SK-N-SH (cell line): ENCODE data around the gene TCP11L1. TPM values are rescaled to one million over a fixed set of nuclear protein-coding genes. Genes with fewer than 3 reads are reported as not detected.
A peak's percentile ranks its signal among the peaks of the same experiment; 100 is the strongest.

ENCODE experiments used
- CTCF ChIA-PET: fragments of 300-600, 350-600 bp; formaldehyde crosslinking; extraction: SDS; loops from one replicate; lab custom pipeline; 2021; lab: Yijun Ruan, JAX
- POLR2A ChIA-PET: fragments of 350-600 bp; sonication (Branson Sonifier 250); formaldehyde crosslinking; extraction: SDS; loops from one replicate; lab custom pipeline; 2020; ENCODE audit warnings: antibody characterized with exemption, inconsistent platforms; lab: Yijun Ruan, JAX
- DNase-seq: peaks from one replicate; pipeline ENCODE4 v3.0.0; 2012
- H2AFZ ChIP-seq: fragments of 200-600 bp; sonication (generic); 2 replicates; pipeline ENCODE4 v1.8.1; 2016; ENCODE audit warnings: antibody characterized with exemption, mild to moderate bottlenecking, low read depth
- H3F3A ChIP-seq: fragments of 200-600 bp; sonication (generic); replicated peaks from 2 replicates; pipeline ENCODE3; 2016; ENCODE audit warnings: antibody characterized with exemption, mild to moderate bottlenecking; ENCODE audit not compliant: insufficient read depth
- H3K27ac ChIP-seq, 2 experiments: fragments of 200-500 bp in 1 of 2; fragments of 200-600 bp in 1 of 2; sonication (Bioruptor generic) in 1 of 2; sonication (generic), shearing (Covaris generic) in 1 of 2; 2 replicates each; pipeline versions ENCODE4 v1.5.1 to v1.6.1; 2014 to 2016; ENCODE audit warnings: low read depth in 2 of 2, inconsistent platforms in 1 of 2, low read length in 1 of 2, mild to moderate bottlenecking in 1 of 2, mixed read lengths in 1 of 2
- H3K27me3 ChIP-seq: fragments of 200-600 bp; sonication (generic), shearing (Covaris generic); 2 replicates; pipeline ENCODE4 v1.6.1; 2016; ENCODE audit warnings: mixed run types; ENCODE audit not compliant: insufficient read depth
- H3K36me3 ChIP-seq, 2 experiments: fragments of 200-500 bp in 1 of 2; fragments of 200-600 bp in 1 of 2; sonication (Bioruptor generic) in 1 of 2; sonication (generic) in 1 of 2; replicated peaks in 1 of 2; 2 replicates each; pipeline versions ENCODE3 to v1.5.1; 2014 to 2016; ENCODE audit warnings: low read length in 1 of 2, mild to moderate bottlenecking in 1 of 2; ENCODE audit not compliant: insufficient read depth in 2 of 2, control insufficient read depth in 1 of 2
- H3K4me1 ChIP-seq, 2 experiments: fragments of 200-500 bp in 1 of 2; fragments of 200-600 bp in 1 of 2; sonication (Bioruptor generic) in 1 of 2; sonication (generic), shearing (Covaris generic) in 1 of 2; 2 replicates each; pipeline versions ENCODE4 v1.5.1 to v1.6.1; 2014 to 2016; ENCODE audit warnings: low read depth in 1 of 2, low read length in 1 of 2, mixed run types in 1 of 2; ENCODE audit not compliant: insufficient read depth in 2 of 2, control insufficient read depth in 1 of 2
- H3K4me2 ChIP-seq: fragments of 200-600 bp; sonication (generic), shearing (Covaris generic); 2 replicates; pipeline ENCODE4 v1.6.1; 2017; ENCODE audit warnings: mixed run types
- H3K4me3 ChIP-seq, 2 experiments: fragments of 200-500 bp in 1 of 2; fragments of 200-600 bp in 1 of 2; sonication (Bioruptor generic) in 1 of 2; sonication (generic), shearing (Covaris generic) in 1 of 2; 2 replicates each; pipeline versions ENCODE4 v1.5.1 to v1.8.1; 2014 to 2016; ENCODE audit warnings: low read depth in 2 of 2, inconsistent platforms in 1 of 2, low read length in 1 of 2, mild to moderate bottlenecking in 1 of 2, mixed read lengths in 1 of 2, moderate library complexity in 1 of 2
- H3K79me2 ChIP-seq: fragments of 200-600 bp; sonication (generic); 2 replicates; pipeline ENCODE4 v1.8.1; 2017; ENCODE audit warnings: mild to moderate bottlenecking; ENCODE audit not compliant: insufficient read depth
- H3K9ac ChIP-seq: fragments of 200-600 bp; sonication (generic); 2 replicates; pipeline ENCODE4 v1.6.1; 2017; ENCODE audit warnings: mixed run types
- H3K9me2 ChIP-seq: fragments of 200-600 bp; sonication (generic); 2 replicates; pipeline ENCODE4 v1.6.1; 2017; ENCODE audit warnings: mixed run types
- H3K9me3 ChIP-seq: fragments of 200-600 bp; sonication (generic); 2 replicates; pipeline ENCODE4 v1.6.1; 2017; ENCODE audit warnings: mixed run types, mild to moderate bottlenecking, moderate library complexity
- H4K20me1 ChIP-seq: fragments of 200-600 bp; sonication (generic); 2 replicates; pipeline ENCODE4 v1.6.1; 2017; ENCODE audit warnings: mild to moderate bottlenecking, mixed run types; ENCODE audit not compliant: insufficient read depth
- CTCF ChIP-seq: fragments of 200-600 bp; sonication (generic); IDR thresholded peaks from 2 replicates; pipeline ENCODE4 v1.6.1; 2017; ENCODE audit warnings: antibody characterized with exemption, mild to moderate bottlenecking, moderate library complexity
- IRF3 ChIP-seq: fragments of 150-350 bp; IDR thresholded peaks from 2 replicates; pipeline ENCODE4 v1.6.1; 2016; ENCODE audit warnings: mild to moderate bottlenecking, low read depth, low read length
- JUND ChIP-seq: IDR thresholded peaks from 2 replicates; pipeline ENCODE4 v1.4.0; 2012
- MAX ChIP-seq: IDR thresholded peaks from 2 replicates; pipeline ENCODE4 v1.4.0; 2012; ENCODE audit warnings: low read depth
- MEF2A ChIP-seq: IDR thresholded peaks from 2 replicates; pipeline ENCODE4 v1.4.0; 2012; ENCODE audit warnings: low read depth, borderline replicate concordance
- POLR2AphosphoS5 ChIP-seq: IDR thresholded peaks from 2 replicates; pipeline ENCODE4 v1.6.1; 2012; ENCODE audit warnings: low read depth, low read length
- RFX5 ChIP-seq: IDR thresholded peaks from 2 replicates; pipeline ENCODE4 v1.6.1; 2012; ENCODE audit warnings: mild to moderate bottlenecking, improper control_type of control experiment, low read length
- SIN3A ChIP-seq: IDR thresholded peaks from 2 replicates; pipeline ENCODE4 v1.6.1; 2012; ENCODE audit warnings: low read depth, mild to moderate bottlenecking, low read length, moderate library complexity, borderline replicate concordance
- TEAD4 ChIP-seq: IDR thresholded peaks from 2 replicates; pipeline ENCODE4 v1.4.0; 2012; ENCODE audit warnings: mild to moderate bottlenecking, borderline replicate concordance; ENCODE audit not compliant: insufficient read depth
- USF2 ChIP-seq: fragments of 150-350 bp; IDR thresholded peaks from 2 replicates; pipeline ENCODE4 v1.6.1; 2017; ENCODE audit warnings: antibody characterized with exemption, low read length, low read depth, borderline replicate concordance
- WGBS: methylation state at CpG from one replicate; pipeline ENCODE4 v1.1.6; 2017; ENCODE audit warnings: low lambda C conversion rate; 5-methylcytosine and 5-hydroxymethylcytosine counted together
- polyA plus RNA-seq, 3 experiments: library from polyadenylated mRNA; depleted of rRNA; stranded (reverse); fragments of >200 nt; gene quantifications; 2 replicates each; pipeline ENCODE4 v1.2.3, GENCODE V29; 2012

The TCP11L1 gene
- polyA plus RNA-seq, 1 of the 3 experiments (the other 2 are of a cell fraction), result 12.7 TPM

GRCh38 chr11:33035011-33035410, 4.4 kb upstream of the TCP11L1 start (continued):
- no peak for TF ChIP-seq TEAD4
- TF ChIP-seq SIN3A, result no peak
- no peak for TF ChIP-seq USF2

GRCh38 chr11:33040033-33040861, 875 bp downstream of the TCP11L1 start:
- H3K27ac ChIP-seq, result peak overlapping the region; percentile 94 to 96
- H3K4me3 ChIP-seq, result peak overlapping the region; percentile 71 to 77
- H3K4me2 ChIP-seq, result peak overlapping the region; percentile 85
- no peaks in the 10 kb centered on the region for H3K9me2 ChIP-seq
- 4% methylated on average over 19 of the region's 30 CpGs for WGBS
- TF ChIP-seq POLR2AphosphoS5, result 0 out of 2 replicates have a peak, but pooled peaks have one; percentile 5
- TF ChIP-seq IRF3, result no peak
- 0 out of 2 replicates have a peak, but pooled peaks have one; percentile 72 for TF ChIP-seq SIN3A
- TF ChIP-seq RFX5, result peak; percentile 78
- TF ChIP-seq CTCF, result no peak
- peak; percentile 80; the same call in 1 of the 2 replicates for TF ChIP-seq MAX
- no peak for TF ChIP-seq MEF2A
- no peak for TF ChIP-seq JUND
- POLR2A ChIA-PET, result interaction anchor here (0.6 to 2.2 kb wide), 8 partner anchors 13 to 148 kb away, joined by 3 to 11 read pairs (median 4); partner anchors contain the start of genes DEPDC7 and QSER1
- peaks cover 8 to 37% of the 10 kb centered on the region in 2 experiments; a peak in 3 of 4 replicates for H3K4me1 ChIP-seq
- peak overlapping the region; percentile 99; the same call in 1 of the 2 replicates for H2AFZ ChIP-seq
- H4K20me1 ChIP-seq, result no peaks in the 10 kb centered on the region
- H3K79me2 ChIP-seq, result peaks cover 42% of the 10 kb centered on the region
- CTCF ChIA-PET, result interaction anchor here (0.9 to 1.8 kb wide), 7 partner anchors 9 to 146 kb away, joined by 3 to 13 read pairs (median 4); partner anchors contain the start of gene DEPDC7
- DNase-seq, result peak; percentile 43
- peaks cover 3% of the 10 kb centered on the region for H3F3A ChIP-seq
- no peaks in the 10 kb centered on the region for H3K27me3 ChIP-seq
- no peaks in the 10 kb centered on the region for H3K9me3 ChIP-seq
- H3K9ac ChIP-seq, result peak overlapping the region; percentile 94
- peaks cover 16 to 17% of the 10 kb centered on the region in 2 experiments for H3K36me3 ChIP-seq
